ENCODE measurements around the gene RTP5.
"Not testable (repeated sequence)": the region's sequence is repeated elsewhere in the genome, so short reads cannot be mapped to it uniquely, and the experiment has no call there.

Gene RTP5

DNA sequence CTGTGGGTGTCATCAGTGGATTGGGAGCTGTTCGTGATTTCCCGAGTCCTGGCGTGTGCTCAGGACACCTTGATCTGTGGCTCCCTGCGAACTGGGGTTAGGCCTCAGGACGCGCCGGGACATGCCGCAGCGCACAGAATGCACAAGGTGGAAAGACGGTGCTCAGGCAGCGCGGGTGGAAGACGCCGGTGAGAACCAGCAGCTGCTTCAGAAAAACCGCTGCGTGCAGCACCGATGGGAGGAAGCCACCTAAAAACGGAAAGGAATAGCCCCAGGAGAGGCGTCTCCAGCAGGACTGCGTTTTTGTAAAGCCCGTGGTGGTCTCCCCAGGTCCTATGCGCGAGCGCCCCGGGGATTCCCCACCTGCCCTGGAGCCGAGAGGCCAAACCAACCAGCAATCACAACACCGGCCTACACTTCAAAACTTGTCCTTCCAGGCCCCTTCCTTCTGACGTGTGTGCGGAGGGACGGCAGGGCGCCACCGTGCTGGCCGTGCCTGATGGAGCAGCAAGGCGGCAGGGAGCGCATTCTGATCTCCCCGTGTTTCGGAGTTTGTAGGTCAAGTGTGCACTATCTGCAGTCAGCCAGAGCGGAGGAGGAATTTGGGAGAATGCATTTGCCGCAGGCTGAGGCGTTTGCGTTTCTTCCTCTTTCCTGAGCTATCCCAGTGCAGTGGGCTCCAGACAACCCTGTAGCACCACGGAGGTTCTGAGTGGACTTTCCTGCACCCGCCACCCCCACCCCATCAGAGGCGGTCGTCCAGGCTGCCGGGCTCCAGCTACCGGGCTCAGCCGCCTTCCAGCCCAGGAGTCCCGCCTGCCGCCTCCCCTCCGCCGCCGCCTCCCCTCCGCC, 32.2 kb downstream of the RTP5 start:
- DNase-seq (ENCODE audit: low spot score): no peak

DNA sequence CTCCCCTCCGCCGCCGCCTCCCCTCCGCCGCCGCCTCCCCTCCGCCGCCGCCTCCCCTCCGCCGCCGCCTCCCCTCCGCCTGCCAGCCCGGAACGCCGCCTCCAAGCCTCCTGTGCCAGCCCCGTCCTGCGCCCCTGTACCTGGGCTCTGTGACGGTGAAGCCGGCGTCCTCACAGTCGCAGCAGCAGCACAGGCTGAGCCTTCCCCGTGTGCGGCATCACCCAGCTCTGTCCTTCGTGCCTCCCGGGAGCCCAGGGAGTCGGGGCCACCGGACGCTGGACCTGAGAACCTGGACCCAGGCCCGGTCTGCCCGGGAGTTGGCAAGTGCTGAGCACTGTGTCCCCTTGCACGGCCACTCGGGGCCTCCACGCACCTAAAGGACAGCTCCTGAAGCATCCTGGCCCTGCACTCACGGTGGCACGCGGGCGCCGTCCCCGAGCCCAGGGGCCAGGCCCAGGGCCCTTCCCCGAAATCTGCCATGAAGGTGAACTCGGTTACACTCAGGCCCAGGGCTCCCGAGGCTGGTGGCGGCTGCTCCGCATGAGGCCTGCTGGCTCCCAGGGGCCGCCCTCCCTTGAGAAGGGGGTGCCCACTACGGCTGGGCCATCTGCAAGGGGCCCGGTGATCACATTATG, 32.9 kb downstream of the RTP5 start:
- DNase-seq (ENCODE audit: low spot score): no peak

DNA sequence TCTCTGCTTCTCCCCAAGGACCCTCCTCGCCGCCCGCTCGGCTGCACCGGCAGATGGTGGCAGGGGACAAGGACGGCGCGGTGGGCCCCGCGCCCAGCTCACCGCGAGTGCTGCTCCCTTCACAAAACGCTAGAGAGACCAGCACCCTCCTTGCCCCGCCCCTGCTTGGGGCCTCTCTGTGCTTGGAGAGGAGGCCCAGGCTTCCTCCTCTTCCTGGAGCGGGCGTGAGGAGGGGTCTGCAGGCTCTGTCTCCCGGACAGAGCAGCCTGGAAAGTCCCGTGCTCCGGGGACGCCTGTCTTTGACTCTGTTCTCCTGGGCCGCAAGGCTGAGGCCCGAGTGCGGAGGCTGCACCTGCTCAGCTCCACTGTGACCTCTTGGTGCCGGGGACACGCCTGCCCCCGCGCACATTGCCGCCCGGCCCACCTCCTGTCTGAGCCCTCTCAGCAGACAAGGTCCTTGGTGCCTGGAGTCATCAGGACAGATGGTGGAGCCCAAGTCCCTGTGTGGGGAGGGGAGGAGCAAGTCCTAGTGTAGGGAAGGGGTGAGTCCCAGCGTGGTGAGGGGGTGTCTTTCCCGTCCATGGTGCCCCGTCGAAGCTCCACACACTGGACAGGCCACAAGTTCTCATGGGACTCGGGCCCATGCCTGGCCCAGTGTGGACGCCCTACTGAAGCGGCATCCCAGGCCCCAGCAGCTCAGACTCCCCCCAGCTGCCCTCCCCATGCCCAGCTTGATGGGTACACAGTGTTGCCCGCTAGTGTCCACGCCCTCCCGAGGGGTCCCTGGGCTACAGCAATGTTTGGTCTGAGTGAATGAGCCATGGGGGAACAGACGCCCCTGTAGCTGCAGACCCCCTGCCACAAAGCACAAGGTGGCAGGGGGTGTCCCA, 33.8 kb downstream of the RTP5 start:
- DNase-seq (ENCODE audit: low spot score): peak; percentile 67

DNA sequence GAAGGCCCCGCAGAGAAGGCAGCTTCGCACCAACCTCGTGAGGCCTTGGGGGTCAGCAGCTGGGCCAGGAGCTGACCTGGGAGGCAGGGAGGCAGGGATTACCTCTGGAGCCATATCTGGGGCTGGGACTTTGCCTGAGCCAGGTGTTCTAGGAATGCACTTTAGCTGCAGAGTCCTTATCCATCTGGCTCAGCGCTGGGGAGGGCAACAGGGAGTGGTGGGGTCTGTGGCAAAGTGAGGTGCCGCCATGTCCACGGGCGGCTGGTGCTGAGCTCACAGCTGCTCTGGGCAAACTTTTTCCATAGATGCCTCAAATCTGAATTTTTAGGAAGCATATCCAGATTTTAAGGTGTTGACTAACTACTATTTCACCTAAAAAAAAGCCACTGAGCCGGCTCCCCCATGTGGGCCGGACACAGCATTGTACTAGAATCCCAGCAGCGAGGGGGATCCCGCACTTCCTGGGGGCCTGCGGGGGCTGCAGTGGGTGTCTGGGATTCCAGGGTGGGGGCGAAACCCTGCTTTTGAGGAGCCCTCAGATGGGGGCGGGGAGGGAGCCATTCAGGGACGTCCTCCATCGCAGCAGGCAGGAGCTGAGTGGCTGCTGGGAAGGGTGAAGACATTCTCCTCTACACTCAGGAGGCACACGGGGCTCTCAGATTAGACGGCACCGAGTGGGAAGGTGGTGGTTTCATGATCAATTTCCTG, 34.6 kb downstream of the RTP5 start:
- DNase-seq (ENCODE audit: low spot score): no peak

DNA sequence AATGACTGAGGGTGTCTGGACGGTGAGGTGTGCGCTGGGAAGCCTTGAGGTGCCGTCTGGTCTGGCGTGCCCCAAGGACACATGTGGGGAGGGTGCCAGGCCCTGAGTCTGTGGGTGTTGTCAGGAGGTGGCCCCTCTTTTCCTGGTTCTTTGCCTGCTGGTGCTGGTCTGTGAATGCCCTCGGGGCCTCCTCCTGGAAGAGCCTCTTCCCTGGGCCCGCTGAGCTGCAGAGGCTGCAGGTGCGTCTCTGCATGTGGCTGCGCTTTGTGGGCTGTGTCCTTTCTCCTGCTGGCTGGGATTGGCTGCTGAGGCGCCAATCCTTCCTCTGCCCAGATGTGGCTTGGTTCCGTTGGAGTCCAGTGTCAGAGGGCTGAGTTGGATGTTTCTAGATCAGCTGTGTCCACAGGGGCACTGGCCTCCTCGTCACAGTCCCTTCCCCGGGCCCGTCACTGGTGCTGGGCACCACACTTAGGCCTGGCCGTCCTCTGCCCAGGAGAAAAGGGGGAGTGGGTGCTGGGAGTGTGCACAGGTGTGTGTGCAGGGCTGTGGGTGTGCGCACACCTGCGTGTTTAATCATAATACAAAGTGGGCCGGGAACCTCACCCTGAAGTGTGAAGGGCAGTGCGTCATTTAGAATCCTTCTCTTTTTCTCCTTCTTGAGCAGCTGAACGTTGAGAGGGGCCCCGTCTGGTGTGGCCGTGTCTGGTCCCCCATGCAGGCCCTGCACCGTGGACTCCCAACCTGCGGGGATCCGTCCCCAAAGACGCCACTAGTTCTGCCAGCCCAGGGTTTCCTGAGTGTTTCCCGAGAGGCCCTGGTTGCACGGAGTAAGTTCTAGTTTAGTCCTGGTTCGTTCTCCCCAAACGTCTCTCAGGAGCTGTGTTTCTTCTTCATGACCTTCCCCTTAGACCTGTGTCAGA, 35.5 kb downstream of the RTP5 start:
- no peak for DNase-seq (ENCODE audit: low spot score)

DNA sequence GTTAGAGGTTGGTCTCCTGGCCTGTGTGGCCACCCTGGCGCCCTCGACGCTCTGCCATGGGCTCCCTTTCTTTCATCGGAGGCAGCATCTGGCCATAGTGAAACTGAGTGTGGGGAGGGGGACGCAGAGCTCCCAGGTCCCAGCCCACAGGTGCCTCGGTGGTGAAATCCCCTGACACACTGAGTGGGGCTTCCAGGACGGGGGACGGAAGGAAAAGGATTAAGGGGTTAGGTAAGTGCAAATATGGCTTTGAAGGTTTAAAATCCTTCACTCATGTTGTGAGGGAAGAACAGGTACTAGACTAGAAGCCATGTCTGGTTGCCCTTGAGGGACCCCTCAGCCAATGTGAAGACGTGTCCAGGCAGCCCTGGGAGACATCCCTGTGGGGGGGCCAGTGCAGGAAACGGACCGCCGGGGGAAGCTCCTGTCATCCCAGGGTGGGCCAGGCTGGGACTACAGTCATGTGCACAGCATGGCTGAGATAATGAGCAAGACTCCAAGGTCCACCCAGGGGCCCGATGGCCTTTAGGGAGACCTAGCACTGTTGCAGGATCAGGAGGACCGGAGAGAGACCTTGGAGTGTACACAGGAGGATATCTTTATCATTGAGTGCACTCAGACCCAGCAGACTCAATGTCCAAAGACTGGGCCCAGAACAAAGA, 36.3 kb downstream of the RTP5 start:
- no peak for DNase-seq (ENCODE audit: low spot score)

DNA sequence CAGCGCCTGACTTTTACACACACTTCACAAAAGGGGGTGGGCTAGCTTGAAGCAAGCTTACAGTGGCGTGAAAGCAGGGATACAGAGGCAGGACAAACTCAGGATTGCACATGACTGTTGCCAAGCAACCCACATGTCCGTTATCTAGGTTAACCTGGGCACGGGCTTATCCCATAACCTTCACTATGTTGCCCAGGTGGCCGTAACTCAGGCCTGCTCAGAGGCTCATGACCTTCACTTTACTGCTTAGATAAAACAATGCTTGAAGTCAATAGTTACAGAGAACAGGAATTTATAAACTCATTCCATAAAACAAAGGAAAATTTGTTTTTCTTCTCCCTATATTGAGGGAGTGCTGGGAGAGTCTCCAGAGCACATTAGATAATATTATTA, 36.8 kb downstream of the RTP5 start:
- DNase-seq (ENCODE audit: low spot score): not testable (repeated sequence)

DNA sequence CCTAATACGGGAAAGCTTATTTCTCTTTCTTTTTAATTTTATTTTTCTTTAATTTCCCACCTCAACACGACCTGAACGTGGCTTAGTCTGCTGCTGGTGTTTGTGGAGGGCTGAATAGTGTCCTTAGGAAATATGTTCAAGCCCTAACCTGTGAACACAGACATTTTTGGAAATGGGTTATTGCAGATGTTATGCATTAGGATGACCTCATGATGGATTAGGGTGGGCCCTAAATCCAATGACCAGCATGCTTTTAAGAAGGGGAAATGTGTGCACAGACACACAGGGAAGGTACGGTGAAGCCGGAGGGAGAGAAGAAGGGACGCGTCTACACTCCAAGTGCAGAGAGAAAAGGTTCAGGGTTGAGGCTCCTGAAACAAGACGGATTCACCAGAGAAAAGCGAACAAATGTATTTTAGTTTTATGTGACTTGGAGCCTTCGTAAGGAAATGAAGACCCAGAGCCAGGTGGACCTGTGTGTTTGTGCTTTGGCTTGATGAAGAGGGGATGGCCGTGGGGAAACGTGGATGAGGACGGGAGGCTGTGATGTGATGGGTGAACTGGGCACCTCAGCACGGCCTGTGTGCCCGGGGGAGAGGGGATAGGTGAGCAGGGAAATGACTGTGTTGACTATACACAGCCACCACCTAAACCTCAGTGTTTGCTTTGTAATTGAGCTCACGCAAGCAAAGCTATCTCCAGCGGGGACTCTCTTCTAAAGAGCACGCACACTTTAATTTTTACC, 37.5 kb downstream of the RTP5 start:
- DNase-seq (ENCODE audit: low spot score): no peak

DNA sequence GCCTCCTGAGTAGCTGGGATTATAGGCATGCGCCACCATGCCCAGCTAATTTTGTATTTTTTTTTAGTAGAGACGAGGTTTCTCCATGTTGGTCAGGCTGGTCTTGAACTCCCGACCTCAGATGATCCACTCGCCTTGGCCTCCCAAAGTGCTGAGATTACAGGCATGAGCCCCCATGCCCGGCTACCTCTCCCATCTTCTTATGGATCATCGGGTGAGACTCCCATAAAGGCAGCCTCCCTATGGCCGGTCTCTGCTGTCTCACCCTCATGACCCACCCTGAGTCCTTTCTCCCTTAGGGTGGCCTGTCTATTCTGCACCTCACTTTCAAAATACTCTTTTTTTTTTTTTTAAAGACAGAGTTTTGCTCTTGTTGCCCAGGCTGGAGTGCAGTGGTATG, 38.3 kb downstream of the RTP5 start:
- DNase-seq (ENCODE audit: low spot score): not testable (repeated sequence)

DNA sequence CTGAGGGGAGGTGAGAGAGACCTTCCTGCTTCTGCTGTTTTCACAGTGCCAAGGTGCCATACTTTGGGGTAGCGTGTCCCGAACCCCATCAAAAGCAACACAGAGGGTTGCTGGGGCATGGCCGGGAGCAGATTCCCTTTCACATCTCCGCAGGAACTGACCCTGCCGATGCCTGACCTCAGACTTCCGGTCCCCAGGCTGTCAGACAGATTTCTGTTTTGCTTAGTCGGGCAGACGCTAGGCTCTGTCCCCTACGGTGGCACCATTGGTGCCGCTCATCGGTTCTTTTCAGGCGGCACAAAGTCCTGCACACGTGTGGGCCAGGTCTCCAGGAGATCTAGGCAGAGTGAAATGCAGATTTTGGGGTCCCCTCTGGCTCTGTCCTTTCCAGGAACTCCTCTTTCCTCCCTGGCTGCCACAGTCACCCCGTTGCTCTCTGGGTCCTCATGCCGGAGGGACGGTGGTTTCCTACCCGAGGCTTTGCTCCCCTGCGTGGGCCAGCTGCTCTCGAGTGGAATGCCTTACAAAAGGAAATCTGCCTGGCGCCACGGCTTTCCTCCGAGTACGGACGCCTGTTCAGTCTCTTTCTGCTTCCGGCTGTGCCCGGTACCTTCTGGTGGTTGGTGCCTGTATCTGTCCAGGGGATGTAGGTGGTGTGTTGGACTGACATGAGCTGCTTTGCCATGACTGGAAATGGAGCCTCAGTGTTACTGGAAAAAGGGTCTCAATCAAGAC, 39.3 kb downstream of the RTP5 start:
- DNase-seq (ENCODE audit: low spot score): no peak

DNA sequence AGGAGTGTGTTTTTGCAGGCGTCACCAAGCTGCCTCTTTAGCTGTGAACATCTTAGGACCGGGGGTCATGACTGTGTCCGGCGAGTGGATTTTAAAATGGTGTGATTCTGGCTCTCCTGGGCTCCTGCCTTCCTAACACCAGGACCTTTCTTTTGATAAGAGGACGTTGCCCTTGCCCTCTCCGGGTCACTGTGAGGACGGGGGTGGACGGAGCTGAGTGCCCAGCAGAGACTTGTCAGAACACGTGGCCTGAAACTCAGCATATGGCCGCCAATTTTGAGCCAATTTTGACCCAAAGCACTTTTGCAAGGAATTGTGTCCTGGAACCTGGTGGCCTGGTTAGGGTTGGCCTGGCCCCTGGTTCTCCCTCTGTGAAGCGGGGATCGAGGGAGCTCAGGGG, 40.2 kb downstream of the RTP5 start:
- DNase-seq (ENCODE audit: low spot score): no peak

DNA sequence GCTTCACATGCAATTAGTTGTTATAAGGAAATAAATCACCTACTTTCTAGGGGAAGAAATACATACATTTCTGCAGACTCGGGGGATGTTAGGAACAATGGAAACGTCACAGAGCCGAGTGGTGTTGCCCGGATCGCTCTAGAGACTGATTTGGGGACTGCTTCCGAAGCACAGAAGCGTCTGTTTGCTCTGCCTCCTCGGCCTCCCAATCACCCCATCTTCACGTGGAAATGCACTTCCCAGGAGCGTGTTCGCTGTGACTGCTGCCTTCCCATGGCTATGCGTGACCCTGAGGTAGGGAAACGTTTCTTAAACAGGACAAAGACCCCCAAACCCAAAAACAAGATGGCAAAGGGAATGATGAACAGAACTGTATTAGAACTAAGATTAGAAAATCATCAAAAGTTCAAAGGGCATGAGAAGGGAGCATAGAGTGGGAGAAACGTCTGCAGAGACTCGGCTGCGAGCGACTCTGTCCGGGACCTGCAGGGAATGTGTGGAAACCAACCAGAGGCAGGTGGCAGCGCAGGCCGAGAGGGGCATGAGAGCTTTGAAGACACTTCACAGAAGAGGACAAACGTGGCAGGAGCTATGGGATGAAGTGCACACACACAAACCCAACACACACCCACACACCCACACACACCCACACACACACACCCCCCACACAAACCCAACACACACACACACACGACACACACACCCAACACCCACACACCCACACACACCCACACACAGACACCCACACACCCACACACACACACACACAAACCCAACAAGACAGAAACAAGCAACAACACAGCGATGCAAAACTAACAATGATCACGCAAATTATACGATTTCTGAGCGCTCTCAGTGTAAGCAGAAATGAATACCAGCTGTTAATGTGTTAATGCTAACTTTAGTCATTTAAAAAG, 41.3 kb downstream of the RTP5 start:
- no peak for DNase-seq (ENCODE audit: low spot score)

DNA sequence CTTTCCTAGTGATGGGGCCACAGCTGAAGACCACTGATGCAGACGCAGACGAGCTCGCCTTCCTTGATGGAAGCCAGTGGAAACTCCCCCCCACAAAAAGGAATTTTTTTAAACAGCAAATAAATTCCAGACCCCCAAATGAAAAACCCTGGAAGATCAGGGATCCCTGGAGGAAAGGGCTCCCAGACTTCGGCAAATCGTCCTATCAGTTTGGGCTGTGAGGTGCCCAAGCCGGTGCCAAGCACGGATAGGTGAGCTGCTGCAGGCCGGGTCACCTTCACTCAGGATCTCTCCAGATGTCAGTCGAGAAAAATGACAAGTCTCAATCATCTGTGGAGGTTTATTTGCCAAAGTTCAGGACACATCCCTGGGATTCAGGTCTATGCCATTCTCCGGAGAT, 42.0 kb downstream of the RTP5 start:
- no peak for DNase-seq (ENCODE audit: low spot score)

DNA sequence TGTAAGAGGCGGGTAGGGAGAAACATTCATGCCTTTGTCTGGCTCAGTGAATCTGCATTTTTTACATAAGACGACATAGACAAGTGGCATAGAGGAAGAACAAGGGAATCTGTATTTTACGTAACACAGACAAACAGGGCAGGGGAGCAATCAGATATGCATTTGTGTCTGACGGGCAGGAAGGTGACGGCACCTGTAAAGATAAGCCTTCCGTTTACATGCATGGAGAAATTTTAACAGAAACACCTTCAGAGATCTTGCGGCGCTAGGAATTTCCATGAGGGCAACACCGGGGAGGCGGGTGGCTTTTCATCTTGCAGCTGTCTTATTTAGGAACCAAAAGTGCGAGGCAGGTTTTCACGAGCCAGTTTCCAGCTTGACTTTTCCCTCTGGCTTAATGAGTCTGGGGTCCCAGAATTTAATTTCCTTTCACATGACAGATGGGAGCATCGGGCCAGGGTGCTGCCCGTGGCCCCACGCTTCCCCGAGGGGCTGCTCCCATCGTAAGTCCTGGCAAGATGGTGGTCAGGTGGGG, 42.6 kb downstream of the RTP5 start:
- no peak for DNase-seq (ENCODE audit: low spot score)

DNA sequence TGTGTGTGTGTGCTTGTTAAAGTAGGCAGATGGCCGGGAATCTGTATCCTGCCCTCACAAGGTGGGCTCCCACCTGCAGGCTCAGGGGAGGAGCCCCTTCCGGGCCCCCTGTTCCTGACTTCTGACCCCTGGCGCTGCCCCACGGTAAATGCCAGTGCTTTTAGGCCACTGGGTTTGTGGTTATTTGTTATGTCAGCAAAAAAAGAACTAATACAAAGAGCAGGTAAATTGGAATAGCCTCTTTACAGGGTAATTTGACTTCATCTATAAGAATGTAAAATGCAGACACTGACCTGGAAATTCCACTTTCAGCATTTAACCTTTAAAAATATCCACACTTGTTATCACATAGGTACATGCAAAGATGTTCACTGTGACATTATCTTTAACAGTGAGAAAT, 44.2 kb downstream of the RTP5 start:
- DNase-seq (ENCODE audit: low spot score): no peak

DNA sequence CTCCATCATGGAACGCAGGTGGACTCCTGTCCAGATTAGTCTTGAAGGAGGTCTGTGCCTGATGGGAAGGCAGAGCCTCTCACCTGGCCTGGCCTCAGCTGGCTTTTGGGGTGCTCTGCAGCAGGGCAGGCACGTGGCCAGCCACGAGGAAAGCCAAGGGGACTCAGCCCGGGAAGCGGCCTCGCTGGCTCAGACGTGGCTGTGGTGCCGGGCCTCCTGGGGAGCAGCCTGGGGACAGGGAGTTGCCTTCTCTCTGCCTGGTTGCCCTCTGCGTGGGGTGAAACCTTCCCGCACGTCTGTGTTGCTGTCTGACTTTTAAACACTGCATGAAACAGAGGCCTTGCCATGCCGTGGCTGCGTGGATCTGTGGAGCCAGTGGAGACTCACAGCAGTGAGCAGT, 45.0 kb downstream of the RTP5 start:
- DNase-seq (ENCODE audit: low spot score): no peak

DNA sequence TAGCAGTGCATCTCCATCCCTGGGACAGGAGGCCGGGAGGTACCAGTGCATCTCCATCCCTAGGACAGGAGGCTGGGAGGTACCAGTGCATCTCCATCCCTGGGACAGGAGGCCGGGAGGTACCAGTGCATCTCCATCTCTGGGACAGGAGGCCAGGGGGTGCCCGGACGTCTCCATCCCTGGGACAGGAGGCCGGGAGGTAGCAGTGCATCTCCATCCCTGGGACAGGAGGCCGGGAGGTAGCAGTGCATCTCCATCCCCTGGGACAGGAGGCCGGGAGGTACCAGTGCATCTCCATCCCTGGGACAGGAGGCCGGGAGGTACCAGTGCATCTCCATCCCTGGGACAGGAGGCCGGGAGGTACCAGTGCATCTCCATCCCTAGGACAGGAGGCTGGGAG, 52.1 kb downstream of the RTP5 start:
- DNase-seq (ENCODE audit: low spot score): not testable (repeated sequence)
